B cell (primary cell): ENCODE measurements around the gene UNC5A. TPM values are rescaled to one million over a fixed set of nuclear protein-coding genes. Genes with fewer than 3 reads are reported as not detected.

Experiments
- ATAC-seq: fragments of 200-7000 bp; cut with Tn5 transposase; one replicate; pipeline ENCODE4 v1.10.0; 2021; ENCODE audit warnings: low read depth, mild to moderate bottlenecking, moderate number of reproducible peaks, moderate library complexity
- CTCF ChIA-PET: fragments of 350-600 bp; sonication (Branson Sonifier 250); formaldehyde crosslinking; loops from one replicate; lab custom pipeline; 2021; ENCODE audit warnings: antibody characterized with exemption, inconsistent platforms; lab: Charles Lee
- POLR2A ChIA-PET: fragments of 350-600 bp; sonication (Branson Sonifier 250); formaldehyde crosslinking; loops from one replicate; lab custom pipeline; 2021; ENCODE audit warnings: antibody characterized with exemption; lab: Charles Lee
- DNase-seq: peaks from one replicate; pipeline ENCODE4 v3.0.0; 2013
- H2AFZ ChIP-seq: 2 replicates; pipeline ENCODE4 v1.6.1; 2012; ENCODE audit warnings: mild to moderate bottlenecking, low read depth, low read length; ENCODE audit not compliant: insufficient read depth, poor library complexity, severe bottlenecking
- H3K27ac ChIP-seq, 2 donors: 1 replicate in 1 of 2; 2 replicates in 1 of 2; pipeline ENCODE4 v1.5.1; 2012 to 2013; ENCODE audit warnings: low read length in 2 of 2, mild to moderate bottlenecking in 2 of 2, moderate library complexity in 1 of 2
- H3K27me3 ChIP-seq, 4 experiments: fragments of 200-600 bp in 1 of 4; sonication (generic) in 1 of 4; replicated peaks in 1 of 4; 1 replicate in 2 of 4; 2 replicates in 2 of 4; pipeline versions ENCODE4 v1.6.1 to v1.7.0; 2013 to 2016; ENCODE audit warnings: low read length in 3 of 4, mild to moderate bottlenecking in 2 of 4, mixed read lengths in 1 of 4, moderate library complexity in 1 of 4; ENCODE audit not compliant: insufficient read depth in 4 of 4, control insufficient read depth in 3 of 4; ENCODE audit errors: control extremely low read depth in 1 of 4
- H3K36me3 ChIP-seq, 2 experiments: replicated peaks in 1 of 2; 1 replicate in 1 of 2; 2 replicates in 1 of 2; pipeline versions ENCODE4 v1.6.1 to v1.7.1; 2013; ENCODE audit warnings: low read length in 1 of 2; ENCODE audit not compliant: insufficient read depth in 2 of 2, control insufficient read depth in 1 of 2; ENCODE audit errors: control extremely low read depth in 1 of 2, extremely low read depth in 1 of 2
- H3K4me1 ChIP-seq, 2 donors: fragments of 200-600 bp in 1 of 2; sonication (generic) in 1 of 2; 1 replicate in 1 of 2; 2 replicates in 1 of 2; pipeline versions ENCODE4 v1.5.1 to v1.6.1; 2013 to 2017; ENCODE audit warnings: low read length in 2 of 2; ENCODE audit not compliant: control insufficient read depth in 2 of 2, insufficient read depth in 2 of 2
- H3K4me2 ChIP-seq: replicated peaks from 2 replicates; pipeline ENCODE3; 2012; ENCODE audit warnings: mild to moderate bottlenecking, low read depth, low read length; ENCODE audit not compliant: poor library complexity, severe bottlenecking
- H3K4me3 ChIP-seq, 5 experiments: fragments of 200-600 bp in 1 of 5; sonication (generic) in 1 of 5; 1 replicate in 3 of 5; 2 replicates in 2 of 5; pipeline versions ENCODE4 v1.5.1 to v1.7.0; 2011 to 2016; ENCODE audit warnings: low read length in 4 of 5, mild to moderate bottlenecking in 4 of 5, low read depth in 2 of 5, control low read depth in 1 of 5, moderate library complexity in 1 of 5; ENCODE audit not compliant: insufficient read depth in 1 of 5; ENCODE audit errors: control extremely low read depth in 1 of 5, extremely low read depth in 1 of 5
- H3K79me2 ChIP-seq: fragments of 200-600 bp; sonication (generic); one replicate; pipeline ENCODE4 v1.6.0; 2016; ENCODE audit warnings: low read length; ENCODE audit not compliant: control insufficient read depth, insufficient read depth
- H3K9ac ChIP-seq: fragments of 200-600 bp; sonication (generic); 2 replicates; pipeline ENCODE4 v1.6.1; 2017; ENCODE audit warnings: mild to moderate bottlenecking, low read length, moderate library complexity
- H3K9me3 ChIP-seq, 3 donors: one replicate each; pipeline versions ENCODE4 v1.6.1 to v1.7.1; 2013; ENCODE audit warnings: low read length in 2 of 3; ENCODE audit not compliant: control insufficient read depth in 2 of 3, insufficient read depth in 1 of 3; ENCODE audit errors: control extremely low read depth in 1 of 3
- H4K20me1 ChIP-seq: 2 replicates; pipeline ENCODE4 v1.6.0; 2012; ENCODE audit warnings: mild to moderate bottlenecking, low read length; ENCODE audit not compliant: insufficient read depth, control insufficient read depth, poor library complexity, severe bottlenecking
- H3K27ac Mint-ChIP-seq: one replicate; pipeline ENCODE4 v1.8.0; 2021; ENCODE audit warnings: mixed read lengths
- H3K27me3 Mint-ChIP-seq: one replicate; pipeline ENCODE4 v1.8.0; 2021; ENCODE audit warnings: mixed read lengths
- H3K4me1 Mint-ChIP-seq: one replicate; pipeline ENCODE4 v1.8.0; 2021; ENCODE audit warnings: mixed read lengths
- H3K4me3 Mint-ChIP-seq: one replicate; pipeline ENCODE4 v1.8.0; 2021; ENCODE audit warnings: mixed read lengths
- H3K9me3 Mint-ChIP-seq: one replicate; pipeline ENCODE4 v1.8.0; 2022; ENCODE audit warnings: mixed read lengths; ENCODE audit not compliant: insufficient read depth
- CTCF ChIP-seq: fragments of 200-600 bp; IDR thresholded peaks from one replicate; pipeline ENCODE4 v1.8.0; 2022; ENCODE audit warnings: antibody characterized with exemption, mild to moderate bottlenecking
- EZH2 ChIP-seq: IDR thresholded peaks from 2 replicates; pipeline ENCODE4 v1.6.1; 2012; ENCODE audit warnings: borderline replicate concordance, low read depth, mild to moderate bottlenecking, moderate library complexity, low read length; ENCODE audit not compliant: insufficient read depth, poor library complexity, severe bottlenecking
- WGBS: methylation state at CpG from one replicate; pipeline ENCODE4 v1.1.5; 2013; ENCODE audit warnings: missing lambda C conversion rate; ENCODE audit not compliant: insufficient coverage; 5-methylcytosine and 5-hydroxymethylcytosine counted together
- intact Hi-C: fragments of 100-400 bp; cut with micrococcal nuclease; formaldehyde crosslinking; loops from one replicate; pipeline ENCODE4 v1.10.0; 2022
- polyA plus RNA-seq: library from polyadenylated mRNA; depleted of rRNA; stranded (reverse); fragments of >200 nt; gene quantifications from 2 replicates; pipeline ENCODE4 v1.2.3, GENCODE V29; 2012
- total RNA-seq, 2 donors: library from RNA; stranded (reverse); fragments of 120-200 nt in 1 of 2; gene quantifications; 1 replicate in 1 of 2; 2 replicates in 1 of 2; pipeline versions ENCODE4 v1.2.3 to v1.2.4, GENCODE V29; 2013 to 2022

UNC5A gene
- total and polyA plus RNA-seq, 2 donors (not counting 1 experiment from before 2014, with no cell fraction given): not detected

GRCh38 chr5:176797456-176798050, 12.8 kb upstream of the UNC5A start:
- Histone ChIP-seq H3K27ac (no peak overlapping the region), H3K36me3 (no peaks in the 10 kb centered on the region), H3K27me3 (peaks cover 0 to 23% (median 3%) of the 10 kb centered on the region in 4 experiments), H3K4me2 (no peak overlapping the region), H4K20me1 (no peaks in the 10 kb centered on the region), H3K9ac (no peak overlapping the region), H3K79me2 (no peaks in the 10 kb centered on the region), H3K4me3 (no peak overlapping the region), H3K4me1 (no peaks in the 10 kb centered on the region), H3K9me3 (peaks cover 0 to 2% (median 0%) of the 10 kb centered on the region in 3 donors), H2AFZ (no peak overlapping the region)
- intact Hi-C loops: no loop called here
- H3K9me3 Mint-ChIP-seq: no peaks in the 10 kb centered on the region
- ChIA-PET POLR2A (no interaction called here), CTCF (no interaction called here)
- ATAC-seq (no peak), DNase-seq (no peak)
- no peak overlapping the region for H3K4me3 Mint-ChIP-seq
- no peak overlapping the region for H3K27ac Mint-ChIP-seq
- peaks cover 38% of the 10 kb centered on the region for H3K27me3 Mint-ChIP-seq
- WGBS: 67% methylated on average over 21 of the region's 21 CpGs
- no peaks in the 10 kb centered on the region for H3K4me1 Mint-ChIP-seq
- TF ChIP-seq EZH2 (no peak), CTCF (no peak)

GRCh38 chr5:176798086-176798876, 12.1 kb upstream of the UNC5A start:
- no peaks in the 10 kb centered on the region for H3K4me1 ChIP-seq
- no peak for TF ChIP-seq CTCF
- no peak for TF ChIP-seq EZH2
- no peak overlapping the region for H2AFZ ChIP-seq
- no peak overlapping the region for H3K4me2 ChIP-seq
- H3K36me3 ChIP-seq: no peaks in the 10 kb centered on the region
- no peak overlapping the region for H3K4me3 ChIP-seq
- no peak for DNase-seq
- POLR2A ChIA-PET: no interaction called here
- ATAC-seq: no peak
- H3K27me3 ChIP-seq: peaks cover 0 to 20% (median 3%) of the 10 kb centered on the region in 4 experiments
- no peak overlapping the region for H3K27ac ChIP-seq
- CTCF ChIA-PET: no interaction called here
- H4K20me1 ChIP-seq: no peaks in the 10 kb centered on the region
- H3K27me3 Mint-ChIP-seq: peaks cover 42% of the 10 kb centered on the region
- H3K27ac Mint-ChIP-seq: no peak overlapping the region
- no peak overlapping the region for H3K4me3 Mint-ChIP-seq
- H3K9me3 Mint-ChIP-seq: no peaks in the 10 kb centered on the region
- no peaks in the 10 kb centered on the region for H3K4me1 Mint-ChIP-seq
- WGBS: 91% methylated on average over 26 of the region's 33 CpGs
- intact Hi-C loops: no loop called here
- peaks cover 0 to 2% (median 0%) of the 10 kb centered on the region in 3 donors for H3K9me3 ChIP-seq
- H3K79me2 ChIP-seq: no peaks in the 10 kb centered on the region
- no peak overlapping the region for H3K9ac ChIP-seq
